ENCODE results near the gene GABARAPL1. TPM values are rescaled to one million over a fixed set of nuclear protein-coding genes. Genes with fewer than 3 reads are reported as not detected.

The GABARAPL1 gene
- total RNA-seq, 4 donors from 2014 or later, result 122 to 269 (median 193) TPM

DNA sequence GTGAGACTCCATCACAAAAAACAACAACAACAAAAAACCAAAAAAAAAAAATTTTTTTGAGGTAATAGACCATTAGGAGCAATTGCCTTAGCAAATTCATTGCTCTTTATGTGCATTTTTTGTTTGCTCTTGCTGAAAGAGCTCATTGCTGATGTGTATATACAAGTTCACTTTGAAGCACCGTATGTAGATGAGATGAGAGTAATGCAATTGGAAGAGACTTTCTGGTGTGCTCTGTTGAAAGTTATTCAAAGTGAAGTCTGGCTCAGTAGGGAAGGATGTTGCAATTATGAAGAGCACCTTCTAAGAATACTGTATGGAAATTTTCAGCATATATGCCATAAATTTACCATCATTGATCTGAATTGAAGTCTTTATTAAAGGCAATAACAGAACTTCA lies 48.2 kb downstream of the GABARAPL1 start:
- no peaks in the 10 kb centered on the region for H3K4me1 ChIP-seq
- ATAC-seq, result no peak
- 0% methylated on average over 1 of the region's 1 CpG for WGBS, 2 donors (ENCODE audit: low coverage in 1 of 2)

DNA sequence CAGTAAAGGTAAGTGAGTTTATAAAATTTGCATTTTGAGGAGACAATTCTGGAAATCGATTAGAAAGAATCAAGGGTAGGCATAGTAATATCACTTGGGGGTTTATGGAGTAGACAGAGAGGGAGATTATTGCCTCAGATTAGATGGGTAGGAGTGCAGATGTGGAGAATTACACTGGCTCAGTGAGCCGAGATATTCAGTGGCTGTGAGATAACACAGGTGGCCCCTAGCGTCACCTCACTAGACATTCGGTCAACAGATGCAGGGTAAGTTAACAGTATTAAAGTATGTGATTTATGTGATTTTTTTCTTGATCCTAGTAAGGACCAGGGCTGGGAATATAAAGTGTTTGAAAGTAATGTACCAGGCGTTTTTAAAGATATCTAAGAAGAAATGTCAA lies 55.4 kb downstream of the GABARAPL1 start:
- H3K27me3 ChIP-seq, result no peaks in the 10 kb centered on the region
- no peak overlapping the region for H3K4me3 ChIP-seq
- H3K4me1 ChIP-seq, result no peaks in the 10 kb centered on the region
- ATAC-seq, result no peak
- no peak overlapping the region for H3K27ac ChIP-seq
- H3K9me3 ChIP-seq, result no peaks in the 10 kb centered on the region
- no peaks in the 10 kb centered on the region for H3K36me3 ChIP-seq
- 52 to 57% methylated on average over 4 to 5 of the region's 5 CpGs for WGBS, 2 donors (ENCODE audit: low coverage in 1 of 2)
- no peak for TF ChIP-seq POLR2AphosphoS5 (IDR thresholded peaks at IDR 0.05)
- no peak for TF ChIP-seq EP300 (IDR thresholded peaks at IDR 0.05)
- TF ChIP-seq POLR2A (IDR thresholded peaks at IDR 0.05), result no peak
- no peak for TF ChIP-seq CTCF (IDR thresholded peaks at IDR 0.05)

More for the DNA sequence above, 48.2 kb downstream of the GABARAPL1 start:
- Histone ChIP-seq H3K9me3 (peaks cover 0 to 3% (median 0%) of the 10 kb centered on the region in 3 donors), H3K36me3 (no peaks in the 10 kb centered on the region), H3K27ac (no peak overlapping the region), H3K4me3 (no peak overlapping the region), H3K27me3 (no peaks in the 10 kb centered on the region)
- no peak for TF ChIP-seq EP300 (IDR thresholded peaks at IDR 0.05)
- TF ChIP-seq CTCF (IDR thresholded peaks at IDR 0.05), result no peak
- TF ChIP-seq POLR2AphosphoS5 (IDR thresholded peaks at IDR 0.05), result no peak
- TF ChIP-seq POLR2A (IDR thresholded peaks at IDR 0.05), result no peak

GRCh38 chr12:10272467-10272866 lies 59.8 kb downstream of the GABARAPL1 start:
- no peaks in the 10 kb centered on the region for H3K4me1 ChIP-seq
- 77 to 86% methylated on average over 2 of the region's 2 CpGs for WGBS, 2 donors (ENCODE audit: low coverage in 1 of 2)
- TF ChIP-seq POLR2A (IDR thresholded peaks at IDR 0.05) (no peak), POLR2AphosphoS5 (IDR thresholded peaks at IDR 0.05) (no peak), EP300 (IDR thresholded peaks at IDR 0.05) (no peak), CTCF (IDR thresholded peaks at IDR 0.05) (no peak)
- H3K4me3 ChIP-seq, result no peak overlapping the region
- H3K27ac ChIP-seq, result no peak overlapping the region
- H3K27me3 ChIP-seq, result no peaks in the 10 kb centered on the region
- ATAC-seq, result no peak
- no peaks in the 10 kb centered on the region for H3K36me3 ChIP-seq
- no peaks in the 10 kb centered on the region for H3K9me3 ChIP-seq

Other genes with a start within 250 kb of the GABARAPL1 start
- gene CLEC12A, start 241.5 kb upstream of the GABARAPL1 start, total RNA-seq, result 1 to 10 TPM in 1 of 4 donors, under 1 TPM in 1, not detected in 2; 0.66 to 1.1 TPM
- not detected for gene CLEC1B, start 213.8 kb upstream of the GABARAPL1 start, total RNA-seq
- not detected for gene CLEC12B, start 202.2 kb upstream of the GABARAPL1 start, total RNA-seq
- not detected for gene CLEC9A, start 182.2 kb upstream of the GABARAPL1 start, total RNA-seq
- 1 to 10 TPM; 1.4 to 4.7 (median 2.4) TPM for gene CLEC1A, start 113.9 kb upstream of the GABARAPL1 start, total RNA-seq
- gene CLEC7A, start 82.7 kb upstream of the GABARAPL1 start, total RNA-seq, result 1 to 10 TPM; 1.9 to 9.0 (median 5.1) TPM
- gene OLR1, start 40.7 kb upstream of the GABARAPL1 start, total RNA-seq, result 1 to 10 TPM in 2 of 4 donors, under 1 TPM in 1, not detected in 1; 0.39 to 6.5 (median 5.5) TPM
- 1 to 10 TPM in 1 of 4 donors, not detected in 3; 1.2 TPM for gene TMEM52B, start 33.8 kb upstream of the GABARAPL1 start, total RNA-seq
- under 1 TPM; 0.37 to 0.94 (median 0.70) TPM for gene KLRD1, start 95.0 kb downstream of the GABARAPL1 start, total RNA-seq
- 1 to 10 TPM in 2 of 4 donors, under 1 TPM in 2; 0.57 to 2.0 (median 0.97) TPM for gene KLRK1, start 177.2 kb downstream of the GABARAPL1 start, total RNA-seq
- 1 to 10 TPM in 1 of 4 donors, not detected in 3; 2.3 TPM for gene KLRC4, start 196.9 kb downstream of the GABARAPL1 start, total RNA-seq
- not detected for gene KLRC3, start 207.7 kb downstream of the GABARAPL1 start, total RNA-seq
- under 1 TPM in 1 of 4 donors, not detected in 3; 0.40 TPM for gene KLRC2, start 223.1 kb downstream of the GABARAPL1 start, total RNA-seq
- gene KLRC1, start 240.5 kb downstream of the GABARAPL1 start, total RNA-seq, result 1 to 10 TPM in 1 of 4 donors, under 1 TPM in 1, not detected in 2; 0.62 to 1.1 TPM